SK-N-SH (cell line): ENCODE results near the gene ACAD11.

Experiments
- CTCF ChIP-seq: fragments of 200-600 bp; sonication (generic); IDR thresholded peaks from 2 replicates; pipeline ENCODE4 v1.6.1; 2017; ENCODE audit warnings: antibody characterized with exemption, mild to moderate bottlenecking, moderate library complexity
- POLR2AphosphoS5 ChIP-seq: IDR thresholded peaks from 2 replicates; pipeline ENCODE4 v1.6.1; 2012; ENCODE audit warnings: low read depth, low read length
- TAF1 ChIP-seq: IDR thresholded peaks from 2 replicates; pipeline ENCODE4 v1.6.1; 2012; ENCODE audit warnings: low read depth, mild to moderate bottlenecking, low read length, moderate library complexity, borderline replicate concordance
- USF2 ChIP-seq: fragments of 150-350 bp; IDR thresholded peaks from 2 replicates; pipeline ENCODE4 v1.6.1; 2017; ENCODE audit warnings: antibody characterized with exemption, low read length, low read depth, borderline replicate concordance
- ZBTB33 ChIP-seq: IDR thresholded peaks from 2 replicates; pipeline ENCODE4 v1.4.0; 2012; ENCODE audit warnings: low read depth, borderline replicate concordance

DNA sequence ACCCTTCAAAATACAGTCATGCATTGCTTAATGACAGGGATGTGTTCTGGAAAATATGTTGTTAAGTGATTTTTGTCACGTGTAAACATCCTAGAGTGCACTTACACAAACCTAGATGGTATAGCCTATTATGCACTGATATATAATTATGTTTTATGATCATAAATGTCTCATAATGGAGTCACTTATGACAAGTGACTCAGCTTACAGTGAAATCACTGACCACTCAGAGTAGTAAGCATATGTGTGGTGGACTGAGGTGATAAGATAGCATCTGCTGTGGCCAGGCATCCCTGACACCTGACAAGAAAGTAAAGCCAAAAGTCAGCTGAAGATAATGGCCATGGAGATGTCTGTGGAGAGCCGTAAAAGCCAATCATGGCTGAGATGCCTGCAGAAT is 5.4 kb downstream of the ACAD11 start:
- TF ChIP-seq TAF1 = no peak
- TF ChIP-seq CTCF = no peak
- no peak for TF ChIP-seq ZBTB33
- no peak for TF ChIP-seq USF2
- TF ChIP-seq POLR2AphosphoS5 = no peak
